GM21515 (cell line): ENCODE data around the gene LILRA5.
"Not testable (repeated sequence)": the region's sequence is repeated elsewhere in the genome, so short reads cannot be mapped to it uniquely, and the experiment has no call there.

Experiments
- ATAC-seq: cut with Tn5 transposase; IDR thresholded peaks from one replicate; pipeline ENCODE4 v1.9.1; 2021; ENCODE audit not compliant: unreplicated experiment

LILRA5 gene

GRCh38 chr19:54312436-54313377 is at the start of gene LILRA5:
Gene LILRA5 (minus strand): TSS chr19:54313166. CDS start chr19:54313019, 147 bp downstream.
- ATAC-seq: no peak

GRCh38 chr19:54361680-54362422 is 48.9 kb upstream of the LILRA5 start:
- not testable (repeated sequence) for ATAC-seq

GRCh38 chr19:54359149-54359820 is 46.3 kb upstream of the LILRA5 start:
- not testable (repeated sequence) for ATAC-seq

GRCh38 chr19:54357381-54357780 is 44.4 kb upstream of the LILRA5 start:
- ATAC-seq: no peak

GRCh38 chr19:54356444-54357056 is 43.6 kb upstream of the LILRA5 start:
- no peak for ATAC-seq

GRCh38 chr19:54355675-54356074 is 42.7 kb upstream of the LILRA5 start:
- no peak for ATAC-seq

GRCh38 chr19:54354761-54355160 is 41.8 kb upstream of the LILRA5 start:
- no peak for ATAC-seq

- no peak for ATAC-seq
These were observed 39.6 kb upstream of the LILRA5 start for GRCh38 chr19:54352546-54352945.

- ATAC-seq: no peak
These were observed 39.1 kb upstream of the LILRA5 start for GRCh38 chr19:54352041-54352440.

- ATAC-seq: no peak
These were observed 38.5 kb upstream of the LILRA5 start for GRCh38 chr19:54351474-54351873.

GRCh38 chr19:54345938-54346386 is 33.0 kb upstream of the LILRA5 start:
- no peak for ATAC-seq

- no peak for ATAC-seq
These were observed 30.9 kb upstream of the LILRA5 start for GRCh38 chr19:54343868-54344267.

GRCh38 chr19:54341295-54341694 is 28.3 kb upstream of the LILRA5 start:
- ATAC-seq: no peak

GRCh38 chr19:54339646-54340358 is 26.8 kb upstream of the LILRA5 start:
- ATAC-seq: no peak

GRCh38 chr19:54338521-54338920 is 25.6 kb upstream of the LILRA5 start:
- ATAC-seq: no peak

GRCh38 chr19:54337858-54338230 is 24.9 kb upstream of the LILRA5 start:
- ATAC-seq: no peak

GRCh38 chr19:54336893-54337857 is 24.2 kb upstream of the LILRA5 start:
- ATAC-seq: no peak

- ATAC-seq: no peak
These were observed 23.3 kb upstream of the LILRA5 start for GRCh38 chr19:54335979-54336892.
